NCI-H146 (cell line): ENCODE data around the gene PRAC2.
"Not testable (repeated sequence)": the region's sequence is repeated elsewhere in the genome, so short reads cannot be mapped to it uniquely, and the experiment has no call there.

ENCODE experiments used
- DNase-seq: peaks from one replicate; lab custom pipeline; 2025; lab: John Stamatoyannopoulos, UW

The PRAC2 gene

DNA sequence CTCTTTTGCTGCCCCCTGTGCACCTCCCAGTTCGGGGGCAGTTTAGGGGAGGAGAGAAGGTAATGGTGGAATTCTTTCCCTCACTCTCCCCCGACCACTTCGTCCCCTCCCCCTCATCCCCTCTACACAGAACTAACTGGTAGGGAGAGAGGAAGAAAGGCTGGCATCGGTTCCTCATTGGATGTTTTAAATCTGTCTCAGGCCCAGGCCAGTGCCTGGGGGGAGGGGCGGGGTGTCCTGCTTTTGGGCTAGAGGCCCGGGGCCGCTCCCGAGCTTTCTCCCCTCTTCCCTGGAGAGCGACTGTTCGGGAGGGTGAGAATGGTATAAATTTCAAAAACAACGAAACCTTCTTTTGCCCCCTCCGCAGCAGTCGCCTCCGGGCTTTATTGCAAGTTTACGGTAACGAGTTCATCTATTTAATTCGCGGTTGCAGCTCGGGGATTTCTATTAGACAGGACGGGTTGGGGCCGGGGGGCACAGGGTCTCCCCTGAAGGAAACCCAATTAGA, at the start of gene PRAC2:
Gene PRAC2, plus strand, starts transcription at position 271 of the 508 bp plus-strand sequence. CDS start 1,226 bp downstream, outside the sequence.
- DNase-seq = no peak

DNA sequence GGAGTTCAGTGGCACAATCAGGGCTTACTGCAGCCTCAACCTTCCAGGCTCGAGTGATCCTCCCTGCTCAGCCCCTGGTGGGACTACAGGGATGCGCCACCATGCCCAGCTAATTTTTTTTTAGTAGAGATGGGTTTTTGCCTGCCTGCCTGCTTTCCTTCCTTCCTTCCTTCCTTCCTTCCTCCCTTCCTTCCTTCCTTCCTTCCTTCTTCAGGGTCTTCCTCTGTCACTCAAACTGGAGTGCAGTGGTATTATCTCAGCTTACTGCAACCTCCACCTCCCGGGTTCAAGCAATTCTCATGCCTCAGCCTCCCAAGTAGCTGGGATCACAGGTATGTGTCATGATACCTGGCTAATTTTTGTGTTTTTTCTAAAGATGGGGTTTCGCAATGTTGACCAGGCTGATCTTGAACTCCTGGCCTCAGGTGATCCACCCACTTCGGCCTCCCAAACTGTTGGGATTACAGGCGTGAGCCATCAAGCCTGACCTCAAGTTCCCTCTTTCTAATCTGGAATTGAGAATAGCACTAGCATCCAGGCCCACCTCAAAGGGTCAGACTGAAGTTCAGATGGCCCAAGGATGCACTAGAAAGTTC, 45.9 kb upstream of the PRAC2 start:
- DNase-seq = no peak

DNA sequence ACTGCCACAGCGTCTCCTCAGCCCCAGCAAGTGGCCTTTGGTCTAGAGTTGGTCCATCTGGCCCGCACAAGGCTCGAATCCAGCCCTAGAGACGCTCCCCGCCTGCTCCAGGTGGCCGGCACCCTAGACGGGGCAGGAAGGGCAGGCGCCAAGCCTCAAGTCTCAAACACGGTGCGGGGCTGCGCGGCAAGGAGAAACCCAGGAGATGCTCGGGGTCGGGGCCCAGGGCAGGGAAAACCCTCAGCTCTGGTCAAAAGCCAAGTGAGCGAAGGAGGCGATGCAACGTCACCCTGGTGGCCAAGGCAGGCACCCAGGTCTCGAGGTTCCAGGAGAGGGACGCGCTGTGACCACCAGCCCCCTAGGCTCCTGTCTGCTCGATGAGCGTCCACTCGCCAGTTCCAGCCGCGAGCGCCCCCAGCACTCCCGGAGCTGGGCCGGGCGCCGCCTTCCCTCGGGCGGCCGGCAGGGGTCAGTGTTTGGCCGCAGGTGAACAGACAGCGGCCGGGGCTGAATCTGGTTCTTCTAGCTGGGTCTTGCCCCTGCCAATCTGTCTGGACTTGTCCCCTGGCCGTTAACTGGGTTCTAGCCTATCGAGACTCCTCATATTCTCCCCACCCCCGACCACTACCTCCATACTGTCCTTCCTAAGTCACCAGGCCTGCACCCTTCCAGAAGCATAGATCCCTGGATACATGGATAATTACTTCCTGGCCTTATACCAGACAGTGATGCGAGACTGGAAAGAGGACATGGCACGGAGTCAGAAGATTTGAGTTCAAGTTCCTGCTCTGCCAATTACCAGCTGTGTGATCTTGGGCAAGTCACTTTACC, 44.6 kb upstream of the PRAC2 start:
- DNase-seq = peak; percentile 51

DNA sequence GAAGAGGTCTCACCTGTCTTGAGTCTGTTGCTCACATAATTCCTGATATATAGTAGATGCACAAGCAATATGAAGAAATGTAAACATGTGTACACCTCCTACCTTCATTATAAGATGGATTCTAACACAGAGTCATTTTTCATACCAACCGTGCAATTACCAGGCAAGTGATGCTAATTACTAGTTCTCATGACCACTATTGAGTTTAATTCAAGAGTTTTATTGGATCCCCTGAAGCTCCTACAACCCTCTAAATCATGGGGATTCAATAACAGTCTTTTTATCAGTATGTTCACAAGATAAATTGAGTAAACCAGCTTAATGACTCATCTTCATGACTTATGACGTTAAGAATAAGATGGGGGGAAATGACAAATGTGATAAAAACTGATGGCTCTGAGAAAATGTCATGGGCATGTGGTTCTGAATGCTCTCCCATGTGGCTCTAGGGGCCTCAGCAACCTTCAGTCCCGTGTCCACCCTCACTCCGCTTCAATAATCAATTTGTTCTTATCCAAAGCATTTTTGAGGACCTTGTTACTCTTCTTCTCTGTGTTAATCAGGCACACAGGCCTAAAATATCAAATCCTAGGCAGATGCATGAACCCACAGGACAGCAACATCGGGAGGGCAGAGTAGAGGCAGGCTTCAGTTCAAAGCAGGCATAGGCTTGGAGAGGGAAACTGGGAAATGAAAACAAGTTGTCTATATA, 43.4 kb upstream of the PRAC2 start:
- DNase-seq = no peak

DNA sequence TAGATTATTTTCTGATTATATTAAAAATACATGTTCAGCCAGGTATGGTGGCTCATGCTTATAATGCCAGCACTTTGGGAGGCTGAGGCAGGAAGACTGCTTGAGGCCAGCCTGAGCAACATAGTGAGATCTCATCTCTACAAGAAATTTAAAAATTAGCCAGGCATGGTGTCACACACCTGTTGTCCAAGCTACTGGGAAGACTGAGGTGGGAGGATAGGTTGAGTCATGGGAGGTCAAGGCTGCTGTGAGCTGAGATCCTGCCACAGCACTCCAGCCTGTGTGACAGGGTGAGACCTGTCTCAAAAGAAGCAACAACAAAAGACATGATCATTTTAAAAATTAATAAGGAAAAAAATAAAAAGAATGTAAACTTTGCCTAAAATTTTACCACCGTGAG, 41.4 kb upstream of the PRAC2 start:
- DNase-seq = no peak

DNA sequence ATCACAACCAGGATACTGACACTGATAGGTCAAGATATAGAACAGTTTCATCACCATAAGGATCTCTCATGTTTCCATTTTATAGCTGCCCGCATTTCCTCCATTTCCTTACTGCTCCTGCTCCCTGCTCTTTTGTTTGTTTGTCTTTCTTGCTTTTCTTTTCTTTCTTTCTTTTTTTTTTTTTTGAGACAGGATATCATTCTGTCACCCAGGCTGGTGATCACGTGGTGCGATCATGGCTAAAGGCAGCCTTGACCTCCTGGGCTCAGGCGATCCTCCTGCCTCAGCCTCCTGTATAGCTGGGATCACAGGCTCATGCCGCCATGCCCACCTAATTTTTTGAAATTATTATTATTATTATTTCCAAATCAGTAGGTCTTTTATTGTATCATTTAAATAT, 32.3 kb upstream of the PRAC2 start:
- no peak for DNase-seq

DNA sequence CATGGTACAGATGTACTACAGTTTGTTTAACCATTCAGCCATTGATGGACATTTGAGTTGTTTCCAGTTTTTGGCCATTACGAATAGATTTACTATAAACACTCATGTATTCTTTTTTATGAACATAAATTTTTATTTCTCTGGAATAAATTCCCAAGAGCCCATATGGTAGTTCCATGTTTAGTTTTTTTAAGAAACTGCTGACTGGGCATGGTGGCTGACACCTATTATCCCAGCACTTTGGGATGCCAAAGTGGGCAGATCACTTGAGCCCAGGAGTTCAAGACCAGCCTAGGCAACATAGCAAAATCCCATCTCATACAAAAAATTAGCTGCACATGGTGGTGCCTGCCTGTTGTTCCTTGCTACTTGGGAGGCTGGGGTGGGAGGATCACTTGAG, 30.9 kb upstream of the PRAC2 start:
- no peak for DNase-seq

DNA sequence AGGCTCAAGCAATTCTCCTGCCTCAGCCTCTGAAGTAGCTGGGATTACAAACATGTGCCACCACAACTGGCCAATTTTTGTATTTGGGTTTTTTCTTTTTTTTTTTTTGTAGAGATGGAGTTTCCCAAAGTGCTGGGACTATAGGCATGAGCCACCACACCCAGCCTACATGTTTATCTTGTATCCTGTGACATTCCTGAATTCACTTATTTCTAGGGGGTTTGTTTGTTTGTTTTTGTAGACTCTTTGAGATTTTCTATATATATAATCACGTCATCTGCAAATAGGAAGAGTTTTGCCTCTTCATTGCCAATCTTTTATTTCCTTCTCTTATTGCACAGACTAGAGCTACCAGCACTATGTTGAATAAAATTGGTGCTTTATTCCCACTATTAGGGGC, 29.8 kb upstream of the PRAC2 start:
- DNase-seq = no peak

DNA sequence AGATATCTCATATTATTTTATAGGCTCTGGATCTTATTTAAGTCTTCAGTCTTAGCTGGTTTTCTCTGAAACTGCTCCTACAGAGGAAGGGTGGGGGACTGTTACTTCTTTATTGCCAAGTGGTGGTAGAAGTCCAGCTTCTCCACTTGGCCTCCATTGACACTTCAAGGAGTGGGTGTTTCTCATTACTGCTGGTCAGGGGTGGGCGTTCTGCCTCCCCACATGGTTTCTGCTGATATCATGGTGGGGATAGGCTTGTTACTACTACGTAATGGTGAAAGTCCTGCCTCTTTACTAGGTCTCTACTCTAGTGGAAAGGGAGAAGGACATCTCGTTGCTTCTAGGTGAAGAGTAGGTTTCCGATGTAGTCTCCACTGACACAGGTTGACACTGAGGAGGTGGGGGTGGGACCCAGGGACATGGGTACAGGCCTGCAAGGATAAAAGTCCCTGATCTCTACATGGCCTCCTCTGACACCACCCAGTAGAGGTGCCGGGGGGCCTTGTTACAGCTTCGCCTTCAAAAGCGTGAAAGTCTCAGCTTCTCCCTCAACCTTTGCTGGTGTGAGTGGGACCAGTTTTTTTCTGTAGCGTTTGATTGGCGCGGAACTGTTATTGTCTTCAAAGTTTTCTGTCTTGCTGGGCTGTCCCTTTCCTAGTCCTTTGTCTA, 21.0 kb upstream of the PRAC2 start:
- no peak for DNase-seq

DNA sequence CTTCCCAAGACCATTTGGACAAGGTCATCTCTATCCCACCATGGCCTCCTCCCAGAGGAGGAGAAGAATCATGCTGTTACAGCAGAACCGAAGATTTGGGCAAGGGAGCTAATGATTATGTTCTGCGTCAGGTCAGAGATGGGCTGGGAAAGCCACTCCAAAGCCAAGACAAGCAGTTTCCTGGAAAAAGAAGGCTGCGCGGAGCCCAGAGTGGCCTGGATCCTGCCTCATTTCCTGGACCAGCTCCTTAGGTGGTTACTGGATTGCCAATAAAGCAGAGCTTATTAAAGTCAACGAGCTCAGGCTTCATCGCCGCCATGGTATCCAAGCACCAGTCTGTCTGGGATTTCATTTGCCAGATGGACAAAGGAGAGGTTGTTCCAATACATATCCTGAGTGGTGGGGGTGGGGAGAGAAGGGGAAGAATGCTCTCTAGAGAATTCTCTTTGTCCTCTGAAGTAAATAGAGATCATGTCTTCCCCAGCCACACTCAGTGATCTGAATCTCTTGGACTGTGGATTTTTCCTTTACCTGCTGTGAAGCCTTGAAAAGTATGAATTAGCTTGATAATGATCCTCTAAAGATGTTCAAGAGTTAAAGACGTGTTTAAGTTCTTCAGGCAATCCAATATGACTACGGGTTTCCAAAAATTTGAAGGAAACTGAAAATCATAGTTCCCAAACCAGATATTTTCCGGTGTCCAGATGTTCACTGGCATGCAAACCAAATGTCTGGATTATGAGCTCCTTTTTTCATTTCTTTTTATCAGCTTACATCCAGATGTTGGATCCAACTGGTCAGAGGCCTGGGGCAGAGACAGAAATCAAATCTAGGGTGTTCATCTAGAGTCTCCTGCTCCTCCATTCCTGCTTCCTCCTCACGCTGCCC, 18.4 kb upstream of the PRAC2 start:
- DNase-seq = no peak

DNA sequence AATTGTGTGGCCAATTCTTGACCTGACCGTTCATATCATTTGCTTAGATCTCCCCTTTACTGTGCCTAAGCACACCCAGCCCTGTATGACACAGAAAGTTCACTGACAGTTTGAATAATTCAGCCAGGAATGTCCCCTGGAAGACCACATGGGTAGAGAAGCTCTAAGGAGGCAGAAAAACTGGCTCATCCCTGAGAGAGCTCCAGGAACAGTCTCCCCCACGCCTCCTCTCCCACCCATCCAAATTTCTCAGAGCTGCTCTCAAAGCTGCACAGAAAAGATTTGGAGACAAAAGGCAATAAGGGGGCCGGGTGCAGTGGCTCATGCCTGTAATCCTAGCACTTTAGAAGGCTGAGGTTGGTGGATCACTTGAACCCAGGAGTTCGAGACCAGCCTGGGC, 11.9 kb upstream of the PRAC2 start:
- no peak for DNase-seq

DNA sequence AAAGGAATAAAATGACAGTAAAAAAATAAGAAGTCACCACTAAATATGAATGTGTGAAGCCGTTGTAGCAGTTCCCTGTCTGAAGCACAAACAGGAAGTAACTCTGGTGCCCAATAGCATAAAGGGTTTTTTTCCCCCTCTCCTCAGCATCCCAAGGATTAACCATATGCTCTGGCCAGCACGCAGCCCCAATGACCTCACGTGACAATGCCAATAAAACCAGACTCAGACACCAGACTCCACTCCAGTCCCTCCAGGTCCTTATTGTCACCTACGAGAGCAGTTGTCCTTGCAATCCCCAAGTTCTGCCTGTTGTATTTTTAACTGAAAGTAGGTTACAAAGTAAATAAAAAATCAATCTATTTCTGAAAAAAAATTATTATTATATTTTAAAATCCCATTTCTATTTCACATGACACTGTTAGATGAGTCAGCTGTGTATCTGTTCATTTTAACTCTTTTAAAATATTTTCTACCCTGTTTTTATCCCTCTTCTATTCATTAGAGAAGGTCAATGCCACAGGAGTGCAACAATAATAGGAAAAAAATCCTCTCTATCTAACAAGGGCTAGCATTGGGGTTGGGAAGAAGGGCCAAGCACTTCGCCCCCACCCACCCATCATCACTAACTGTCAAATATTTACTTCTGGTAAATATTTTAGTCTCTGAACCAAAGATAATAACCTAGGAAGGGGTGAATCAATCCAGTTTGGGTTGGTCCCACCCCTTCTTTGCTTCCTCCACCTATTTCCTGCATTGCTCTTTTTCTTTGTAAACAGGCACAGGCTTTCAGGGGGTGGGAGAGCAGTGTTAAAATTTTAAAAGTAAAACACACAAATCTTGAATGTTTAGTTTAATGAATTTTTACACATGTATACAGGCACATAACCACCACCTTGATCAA, 7.2 kb upstream of the PRAC2 start:
- no peak for DNase-seq

DNA sequence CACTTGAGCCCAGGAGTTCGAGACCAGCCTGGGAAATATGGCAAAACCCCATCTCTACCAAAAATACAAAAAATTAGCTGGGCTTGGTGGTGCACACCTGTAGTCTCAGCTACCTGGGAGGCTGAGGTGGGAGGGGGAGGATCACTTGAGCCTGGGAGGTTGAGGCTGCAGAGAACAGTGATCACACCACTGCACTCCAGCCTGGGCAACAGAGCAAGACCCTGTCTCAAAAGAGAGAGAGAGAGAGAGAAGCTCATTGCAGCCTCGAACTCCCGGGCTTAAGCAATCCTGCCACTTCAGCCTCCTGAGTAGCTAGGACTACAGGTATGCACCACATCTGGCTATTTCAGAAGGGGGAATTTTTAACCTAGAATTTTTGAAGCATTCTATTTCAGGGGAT, 6.4 kb upstream of the PRAC2 start:
- not testable (repeated sequence) for DNase-seq

DNA sequence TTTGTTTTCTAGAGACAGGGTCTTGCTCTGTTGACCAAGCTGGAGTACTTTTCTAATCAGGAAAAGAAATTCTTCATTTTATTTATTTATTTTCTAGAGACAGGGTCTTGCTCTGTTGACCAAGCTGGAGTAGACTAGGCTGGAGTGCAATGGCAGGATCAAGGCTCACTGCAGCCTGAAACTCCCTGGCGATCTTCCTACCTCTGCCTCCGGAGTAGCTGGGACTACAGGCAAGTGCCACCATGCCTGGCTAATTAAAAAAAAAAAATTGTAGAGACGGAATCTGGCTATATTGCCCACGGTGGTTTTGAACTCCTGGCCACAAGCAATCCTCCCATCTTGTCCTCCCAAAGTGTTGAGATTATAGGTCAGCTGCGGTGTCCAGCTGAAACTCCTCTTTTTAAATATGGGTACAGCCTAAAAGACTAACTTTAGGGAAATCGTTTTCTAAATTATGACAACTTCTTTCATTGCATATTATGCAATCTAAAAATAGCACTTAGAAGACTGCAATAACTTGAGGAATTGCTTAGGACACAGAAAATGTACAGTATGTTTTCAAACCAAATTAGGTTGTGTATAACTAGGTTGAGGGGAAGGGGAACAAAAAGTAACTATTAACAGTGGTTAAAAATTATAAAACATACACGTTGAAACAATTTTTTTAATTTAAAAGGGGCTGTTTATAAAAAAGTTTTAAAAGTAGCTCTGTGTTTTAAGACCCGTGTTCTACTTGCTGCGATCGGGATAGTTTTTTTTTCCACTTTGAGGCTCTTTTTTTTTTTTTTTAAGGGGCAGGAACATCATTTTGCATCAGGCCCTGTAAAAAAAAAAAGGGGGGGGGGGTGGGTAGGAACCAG, 5.4 kb upstream of the PRAC2 start:
- no peak for DNase-seq

DNA sequence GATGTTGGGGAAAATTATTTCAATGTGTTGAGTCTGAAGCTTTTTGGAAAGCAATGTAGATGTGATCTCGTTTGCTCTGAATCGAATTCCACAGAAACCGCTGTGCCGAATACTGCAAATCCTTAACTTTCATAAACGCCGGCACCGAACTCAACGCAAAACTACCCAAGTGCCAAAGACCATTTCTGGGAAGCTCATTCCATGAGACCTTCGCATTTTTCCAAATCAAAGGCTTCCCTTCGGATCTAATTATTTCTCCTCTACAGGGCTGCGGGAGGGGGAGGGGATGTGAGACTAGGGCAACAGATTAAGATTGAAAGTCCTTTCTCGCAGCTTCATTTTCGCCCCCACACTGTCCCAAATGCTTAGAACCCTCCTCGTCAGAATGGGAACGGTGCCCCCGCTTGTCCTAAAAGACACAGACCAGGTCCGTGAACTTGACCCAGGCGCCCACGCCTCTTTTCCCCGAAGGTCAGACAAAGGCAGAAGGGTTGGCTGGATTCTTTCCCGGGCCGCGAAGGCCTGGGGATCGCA, 4.7 kb upstream of the PRAC2 start:
- no peak for DNase-seq

DNA sequence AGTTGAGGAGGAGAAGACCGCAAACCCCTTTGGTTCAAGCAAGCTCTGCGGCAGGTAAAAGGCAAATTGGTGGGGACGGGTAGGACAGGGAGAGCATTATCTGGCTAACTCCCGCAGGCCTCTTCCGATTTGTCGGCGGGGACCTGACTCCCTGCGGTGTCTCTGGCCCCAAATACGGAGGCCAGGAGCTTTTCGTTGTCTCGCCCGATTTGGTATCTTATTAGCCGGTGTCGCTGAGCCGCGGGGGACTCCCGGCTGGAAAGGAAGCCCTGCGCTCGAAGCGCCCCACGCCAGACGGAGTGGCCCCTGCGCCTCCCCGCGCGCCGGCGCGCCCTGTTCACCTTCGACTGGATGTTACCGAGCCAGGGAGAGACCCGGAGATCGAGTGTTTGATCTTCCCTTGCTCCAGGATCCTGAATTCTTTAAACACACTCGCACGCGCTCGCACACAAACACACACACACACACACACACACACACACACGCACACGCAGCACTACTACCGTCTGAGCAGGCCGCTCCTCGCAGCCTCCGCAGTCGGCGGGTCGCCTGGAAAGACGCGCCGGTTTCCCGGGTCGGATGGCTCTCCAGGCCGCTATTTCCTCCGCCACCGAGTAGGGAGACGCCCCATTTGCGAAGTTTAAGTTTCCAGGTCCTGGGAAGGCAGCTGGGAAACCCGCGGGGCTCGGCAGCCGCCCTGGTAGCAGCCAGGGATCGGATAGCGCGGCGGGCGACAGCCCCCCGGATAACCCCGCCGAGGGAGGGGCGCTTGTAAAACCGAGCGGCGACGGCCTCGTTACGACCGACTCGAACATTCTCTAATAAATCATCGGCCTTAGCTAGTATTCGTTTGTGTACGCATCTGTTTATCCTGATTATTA, 4.0 kb upstream of the PRAC2 start:
- no peak for DNase-seq

DNA sequence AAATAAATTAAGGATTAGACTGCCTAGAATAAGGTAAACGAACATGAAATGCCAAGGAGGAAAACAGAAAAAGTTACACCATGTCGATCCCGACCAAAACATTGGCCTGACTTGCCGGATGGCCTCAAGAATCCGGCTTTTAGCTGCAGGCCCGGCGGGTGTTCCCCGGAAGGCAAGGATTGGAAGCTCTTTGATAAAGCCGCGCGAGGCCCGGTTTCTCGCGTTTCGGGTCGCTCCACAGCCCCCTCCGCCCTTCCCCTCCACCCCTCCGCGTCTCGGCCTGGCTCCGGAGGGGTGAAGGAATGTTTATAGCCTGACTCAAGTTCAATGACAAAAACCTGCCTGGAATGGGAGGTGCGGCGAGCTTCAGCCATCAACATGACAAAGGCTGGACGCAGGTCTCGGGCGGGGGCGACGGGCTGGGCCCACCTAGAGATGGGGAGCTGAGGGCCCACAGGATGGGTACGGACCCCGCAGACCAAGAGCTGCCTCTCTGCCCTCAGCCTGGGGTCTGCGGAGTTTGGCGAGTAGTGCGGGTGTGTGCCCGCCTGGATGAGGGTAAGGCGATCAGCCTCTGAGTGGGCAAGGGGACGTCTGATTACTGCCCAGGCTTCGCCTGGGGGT, 3.2 kb upstream of the PRAC2 start:
- no peak for DNase-seq
